GM12878 (cell line): Measurements from ENCODE around the gene ARL14EPL. TPM values are rescaled to one million over a fixed set of nuclear protein-coding genes. Genes with fewer than 3 reads are reported as not detected.

Source experiments
- ATAC-seq: fragments of 200-7000 bp; cut with Tn5 transposase; 3 replicates; pipeline ENCODE4 v1.9.1; 2020; ENCODE audit warnings: mild to moderate bottlenecking, moderate library complexity
- BruUV-seq: library from RNA; stranded (reverse); fragments of 400-500 nt; replicated peaks from 2 replicates; lab custom pipeline; 2021; lab: Mats Ljungman, UMichigan
- CTCF ChIA-PET: fragments of 300-600 bp; sonication (Branson Sonifier 250); formaldehyde crosslinking; extraction: SDS; loops from one replicate; lab custom pipeline; 2021; ENCODE audit warnings: inconsistent platforms; lab: Yijun Ruan, JAX
- POLR2A ChIA-PET: fragments of 350-600 bp; formaldehyde crosslinking; extraction: SDS; loops from one replicate; lab custom pipeline; 2021; ENCODE audit warnings: inconsistent platforms; lab: Charles Lee
- RAD21 ChIA-PET: fragments of 300-600 bp; sonication (Branson Sonifier 250); formaldehyde crosslinking; loops from one replicate; lab custom pipeline; 2023; ENCODE audit warnings: antibody characterized with exemption; ENCODE audit not compliant: unreplicated experiment; lab: Charles Lee
- SMC1A ChIA-PET: fragments of 300-600 bp; sonication (Branson Sonifier 250); formaldehyde crosslinking; loops from one replicate; lab custom pipeline; 2023; ENCODE audit not compliant: unreplicated experiment, uncharacterized antibody; lab: Charles Lee
- DNase-seq: peaks from one replicate; pipeline ENCODE4 v3.0.0-alpha.2; 2011; ENCODE audit warnings: low read depth, low spot score
- FAIRE-seq: peaks from 3 replicates; lab custom pipeline; 2011; peaks lifted over from hg19 to GRCh38; lab: Jason Lieb, UNC
- H2AFZ ChIP-seq: 2 replicates; pipeline ENCODE4 v1.6.0; 2011; ENCODE audit warnings: low read depth, low read length, control low read depth; ENCODE audit not compliant: control insufficient read depth
- H3K27ac ChIP-seq: 2 replicates; pipeline ENCODE4 v1.5.1; 2011; ENCODE audit warnings: control low read depth; ENCODE audit not compliant: control insufficient read depth, insufficient read depth
- H3K27me3 ChIP-seq, 2 experiments: replicated peaks in 1 of 2; 2 replicates each; pipeline versions ENCODE4 v1.6.0 to v1.6.1; 2011; ENCODE audit warnings: low read length in 1 of 2; ENCODE audit not compliant: control insufficient read depth in 2 of 2, insufficient read depth in 2 of 2
- H3K36me3 ChIP-seq, 2 experiments: 2 replicates each; pipeline ENCODE4 v1.5.1; 2011; ENCODE audit warnings: low read length in 1 of 2; ENCODE audit not compliant: control insufficient read depth in 2 of 2, insufficient read depth in 2 of 2
- H3K4me1 ChIP-seq: 2 replicates; pipeline ENCODE4 v1.6.1; 2011; ENCODE audit warnings: mild to moderate bottlenecking, low read length, moderate library complexity, mixed read lengths; ENCODE audit not compliant: control insufficient read depth, insufficient read depth
- H3K4me2 ChIP-seq: 2 replicates; pipeline ENCODE4 v1.6.0; 2011; ENCODE audit warnings: control low read depth; ENCODE audit not compliant: control insufficient read depth, insufficient read depth
- H3K4me3 ChIP-seq: fragments of 200-600 bp; sonication (generic); 2 replicates; pipeline ENCODE4 v1.5.1; 2016
- H3K79me2 ChIP-seq: 2 replicates; pipeline ENCODE4 v1.6.0; 2011; ENCODE audit warnings: low read length; ENCODE audit not compliant: control insufficient read depth, insufficient read depth
- H3K9ac ChIP-seq: 2 replicates; pipeline ENCODE4 v1.8.0; 2011; ENCODE audit warnings: low read length, control low read depth, mixed read lengths; ENCODE audit not compliant: control insufficient read depth, insufficient read depth
- H3K9me3 ChIP-seq: replicated peaks from 3 replicates; pipeline ENCODE4 v1.5.1; 2011; ENCODE audit warnings: mild to moderate bottlenecking, low read length; ENCODE audit not compliant: control insufficient read depth, insufficient read depth
- H4K20me1 ChIP-seq: 2 replicates; pipeline ENCODE4 v1.6.0; 2011; ENCODE audit not compliant: control insufficient read depth, insufficient read depth
- BCLAF1 ChIP-seq: fragments of 450-650 bp; IDR thresholded peaks from 2 replicates; pipeline ENCODE4 v1.6.1; 2017; ENCODE audit warnings: antibody characterized with exemption, mild to moderate bottlenecking, moderate library complexity
- CBX3 ChIP-seq: fragments of 200-600 bp; sonication (generic); IDR thresholded peaks from 2 replicates; pipeline ENCODE4 v1.6.1; 2016; ENCODE audit warnings: low read depth, borderline replicate concordance
- DPF2 ChIP-seq: fragments of 450-650 bp; IDR thresholded peaks from 2 replicates; pipeline ENCODE4 v1.6.1; 2017; ENCODE audit warnings: mild to moderate bottlenecking
- EGR1 ChIP-seq, 2 experiments: IDR thresholded peaks; 1 replicate in 1 of 2; 2 replicates in 1 of 2; pipeline ENCODE4 v1.6.1; 2011 to 2012; ENCODE audit warnings: low read depth in 2 of 2, low read length in 2 of 2, borderline replicate concordance in 1 of 2, mild to moderate bottlenecking in 1 of 2, moderate library complexity in 1 of 2
- ETV6 ChIP-seq, 2 experiments: fragments of 450-650 bp in 1 of 2; IDR thresholded peaks in 1 of 2; conservative IDR thresholded peaks in 1 of 2; 2 replicates each; pipeline ENCODE4 v1.6.1; 2014; ENCODE audit warnings: antibody characterized with exemption in 1 of 2, borderline replicate concordance in 1 of 2, low read depth in 1 of 2, mild to moderate bottlenecking in 1 of 2, moderate library complexity in 1 of 2
- MTA2 ChIP-seq: fragments of 450-650 bp; IDR thresholded peaks from 2 replicates; pipeline ENCODE4 v1.6.1; 2016; ENCODE audit warnings: low read depth, mild to moderate bottlenecking, moderate library complexity
- MYB ChIP-seq: fragments of 150-350 bp; IDR thresholded peaks from 2 replicates; pipeline ENCODE4 v1.6.1; 2014; ENCODE audit warnings: mild to moderate bottlenecking, low read depth, low read length, borderline replicate concordance
- PML ChIP-seq: IDR thresholded peaks from 2 replicates; pipeline ENCODE4 v1.6.1; 2012; ENCODE audit warnings: low read length, inconsistent platforms
- POLR2AphosphoS2 ChIP-seq: IDR thresholded peaks from 2 replicates; pipeline ENCODE4 v1.6.1; 2011; ENCODE audit warnings: low read depth, mild to moderate bottlenecking, low read length, improper control_type of control experiment, moderate library complexity
- POLR2AphosphoS5 ChIP-seq: IDR thresholded peaks from 2 replicates; pipeline ENCODE4 v1.6.1; 2011; ENCODE audit warnings: mild to moderate bottlenecking, low read length, inconsistent platforms
- TCF12 ChIP-seq: IDR thresholded peaks from 2 replicates; pipeline ENCODE4 v1.6.1; 2011; ENCODE audit warnings: low read depth, mild to moderate bottlenecking, low read length
- ZNF24 ChIP-seq: fragments of 450-650 bp; IDR thresholded peaks from 2 replicates; pipeline ENCODE4 v1.6.1; 2017; ENCODE audit warnings: antibody characterized with exemption, mild to moderate bottlenecking
- ZNF622 ChIP-seq: fragments of 450-650 bp; IDR thresholded peaks from 2 replicates; pipeline ENCODE4 v1.6.1; 2017; ENCODE audit warnings: mild to moderate bottlenecking, inconsistent platforms
- WGBS: methylation state at CpG from one replicate; pipeline ENCODE4 v1.1.6; 2016; ENCODE audit warnings: low lambda C conversion rate; ENCODE audit not compliant: insufficient replicate concordance, insufficient coverage; ENCODE audit errors: missing lambda C conversion rate; 5-methylcytosine and 5-hydroxymethylcytosine counted together
- in situ Hi-C: fragments of 300-500 bp; cut with MboI; formaldehyde crosslinking; loops from 9 replicates; pipeline ENCODE4 v1.14.3; 2018; ENCODE audit warnings: mixed read lengths
- intact Hi-C: fragments of 100-400 bp; cut with micrococcal nuclease; formaldehyde crosslinking; loops from one replicate; pipeline ENCODE4 v1.14.2; 2022; ENCODE audit not compliant: unreplicated experiment
- polyA plus RNA-seq, 11 experiments: library from polyadenylated mRNA; depleted of rRNA in 4 of 11; unstranded in 6 of 11; stranded (reverse) in 5 of 11; fragments of >200 nt; fragmentation: Nextera tagmentation in 4 of 11; fragmentation: Illumina TruSeq in 1 of 11; extraction: Ambion mirVana in 4 of 11; extraction: Trizol in 1 of 11; gene quantifications; 1 replicate in 1 of 11; 2 replicates in 10 of 11; pipeline versions ENCODE4 v1.2.1 to v1.2.3, GENCODE V29; 2011 to 2016; ENCODE audit warnings: inconsistent platforms in 2 of 11, missing spikeins in 2 of 11, low read depth in 1 of 11
- total RNA-seq, 4 experiments: library from RNA; depleted of rRNA in 3 of 4; stranded (reverse); fragments of >200 nt in 3 of 4; fragmentation: Illumina TruSeq in 1 of 4; extraction: Trizol in 1 of 4; gene quantifications; 2 replicates each; pipeline versions ENCODE4 v1.2.1 to v1.2.3, GENCODE V29; 2013 to 2021
- TF ChIP-seq, protein P1 (sequence below): fragments of 450-650 bp; IDR thresholded peaks from 2 replicates; pipeline ENCODE4 v1.6.1; 2017; ENCODE audit warnings: mild to moderate bottlenecking, moderate library complexity
- TF ChIP-seq, protein P2 (sequence below): fragments of 450-650 bp; IDR thresholded peaks from 2 replicates; pipeline ENCODE4 v1.6.1; 2016; ENCODE audit warnings: mild to moderate bottlenecking

Gene ARL14EPL
- total and polyA plus RNA-seq, 10 of the 15 experiments (the other 5 are each of a cell fraction or from before 2014, with no cell fraction given) = 0.08 TPM; not detected in 9

- TF ChIP-seq ETV6 (conservative IDR thresholded peaks at IDR 0.05 in 1 of 2, IDR thresholded peaks at IDR 0.05 in 1 of 2; ENCODE audit: borderline replicate concordance in 1 of 2, low read depth in 1 of 2) = no peak
These were observed 30.0 kb upstream of the ARL14EPL start (continued) for GRCh38 chr5:116002116-116002906.

GRCh38 chr5:116004248-116004647 is 28.0 kb upstream of the ARL14EPL start:
- Histone ChIP-seq H4K20me1 (no peaks in the 10 kb centered on the region), H2AFZ (no peak overlapping the region), H3K79me2 (no peaks in the 10 kb centered on the region), H3K4me2 (no peak overlapping the region), H3K27me3 (no peaks in the 10 kb centered on the region), H3K4me3 (no peak overlapping the region), H3K9me3 (no peaks in the 10 kb centered on the region), H3K4me1 (no peaks in the 10 kb centered on the region), H3K36me3 (no peaks in the 10 kb centered on the region), H3K27ac (no peak overlapping the region), H3K9ac (no peak overlapping the region)
- WGBS = 39% methylated on average over 3 of the region's 3 CpGs
- ChIA-PET CTCF (no interaction called here), POLR2A (no interaction called here), RAD21 (no interaction called here), SMC1A (no interaction called here)
- DNase-seq = no peak
- ATAC-seq = no peak
- in situ Hi-C loops (no loop called here), intact Hi-C loops (no loop called here)
- BruUV-seq = no TSS peak
- FAIRE-seq = no peak
- TF ChIP-seq POLR2AphosphoS5 = no peak
- no peak for TF ChIP-seq EGR1 (IDR thresholded peaks at IDR 0.05; ENCODE audit: borderline replicate concordance in 1 of 2, low read depth in 2 of 2, low read length in 2 of 2)
- TF ChIP-seq PML = no peak
- TF ChIP-seq CBX3 = no peak
- no peak for TF ChIP-seq POLR2AphosphoS2
- TF ChIP-seq, protein P1, sequence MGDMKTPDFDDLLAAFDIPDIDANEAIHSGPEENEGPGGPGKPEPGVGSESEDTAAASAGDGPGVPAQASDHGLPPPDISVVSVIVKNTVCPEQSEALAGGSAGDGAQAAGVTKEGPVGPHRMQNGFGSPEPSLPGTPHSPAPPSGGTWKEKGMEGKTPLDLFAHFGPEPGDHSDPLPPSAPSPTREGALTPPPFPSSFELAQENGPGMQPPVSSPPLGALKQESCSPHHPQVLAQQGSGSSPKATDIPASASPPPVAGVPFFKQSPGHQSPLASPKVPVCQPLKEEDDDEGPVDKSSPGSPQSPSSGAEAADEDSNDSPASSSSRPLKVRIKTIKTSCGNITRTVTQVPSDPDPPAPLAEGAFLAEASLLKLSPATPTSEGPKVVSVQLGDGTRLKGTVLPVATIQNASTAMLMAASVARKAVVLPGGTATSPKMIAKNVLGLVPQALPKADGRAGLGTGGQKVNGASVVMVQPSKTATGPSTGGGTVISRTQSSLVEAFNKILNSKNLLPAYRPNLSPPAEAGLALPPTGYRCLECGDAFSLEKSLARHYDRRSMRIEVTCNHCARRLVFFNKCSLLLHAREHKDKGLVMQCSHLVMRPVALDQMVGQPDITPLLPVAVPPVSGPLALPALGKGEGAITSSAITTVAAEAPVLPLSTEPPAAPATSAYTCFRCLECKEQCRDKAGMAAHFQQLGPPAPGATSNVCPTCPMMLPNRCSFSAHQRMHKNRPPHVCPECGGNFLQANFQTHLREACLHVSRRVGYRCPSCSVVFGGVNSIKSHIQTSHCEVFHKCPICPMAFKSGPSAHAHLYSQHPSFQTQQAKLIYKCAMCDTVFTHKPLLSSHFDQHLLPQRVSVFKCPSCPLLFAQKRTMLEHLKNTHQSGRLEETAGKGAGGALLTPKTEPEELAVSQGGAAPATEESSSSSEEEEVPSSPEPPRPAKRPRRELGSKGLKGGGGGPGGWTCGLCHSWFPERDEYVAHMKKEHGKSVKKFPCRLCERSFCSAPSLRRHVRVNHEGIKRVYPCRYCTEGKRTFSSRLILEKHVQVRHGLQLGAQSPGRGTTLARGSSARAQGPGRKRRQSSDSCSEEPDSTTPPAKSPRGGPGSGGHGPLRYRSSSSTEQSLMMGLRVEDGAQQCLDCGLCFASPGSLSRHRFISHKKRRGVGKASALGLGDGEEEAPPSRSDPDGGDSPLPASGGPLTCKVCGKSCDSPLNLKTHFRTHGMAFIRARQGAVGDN = no peak
- no peak for TF ChIP-seq BCLAF1
- no peak for TF ChIP-seq DPF2
- TF ChIP-seq TCF12 = no peak
- no peak for TF ChIP-seq ZNF24
- TF ChIP-seq, protein P2, sequence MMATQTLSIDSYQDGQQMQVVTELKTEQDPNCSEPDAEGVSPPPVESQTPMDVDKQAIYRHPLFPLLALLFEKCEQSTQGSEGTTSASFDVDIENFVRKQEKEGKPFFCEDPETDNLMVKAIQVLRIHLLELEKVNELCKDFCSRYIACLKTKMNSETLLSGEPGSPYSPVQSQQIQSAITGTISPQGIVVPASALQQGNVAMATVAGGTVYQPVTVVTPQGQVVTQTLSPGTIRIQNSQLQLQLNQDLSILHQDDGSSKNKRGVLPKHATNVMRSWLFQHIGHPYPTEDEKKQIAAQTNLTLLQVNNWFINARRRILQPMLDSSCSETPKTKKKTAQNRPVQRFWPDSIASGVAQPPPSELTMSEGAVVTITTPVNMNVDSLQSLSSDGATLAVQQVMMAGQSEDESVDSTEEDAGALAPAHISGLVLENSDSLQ = no peak
- TF ChIP-seq MYB = no peak
- TF ChIP-seq MTA2 = no peak
- TF ChIP-seq ZNF622 = no peak
